Keratinocyte (primary cell): ENCODE data around the gene NODAL. TPM values are rescaled to one million over a fixed set of nuclear protein-coding genes. Genes with fewer than 3 reads are reported as not detected.

Experiments used
- DNase-seq: peaks from one replicate; pipeline ENCODE4 v3.0.0-alpha.2; 2011; ENCODE audit warnings: low read depth, missing footprints, low spot score
- FAIRE-seq: peaks from 2 replicates; lab custom pipeline; 2011; peaks lifted over from hg19 to GRCh38; lab: Jason Lieb, UNC
- H2AFZ ChIP-seq: 2 replicates; pipeline ENCODE4 v1.6.0; 2012; ENCODE audit warnings: low read length, control low read depth, inconsistent platforms; ENCODE audit not compliant: control insufficient read depth
- H3K27ac ChIP-seq: 2 replicates; pipeline ENCODE4 v1.5.1; 2011; ENCODE audit warnings: low read length; ENCODE audit not compliant: control insufficient read depth, insufficient read depth
- H3K27me3 ChIP-seq: 3 replicates; pipeline ENCODE4 v1.6.0; 2011; ENCODE audit warnings: low read length; ENCODE audit not compliant: control insufficient read depth, insufficient read depth; ENCODE audit errors: extremely low read depth
- H3K36me3 ChIP-seq, 2 experiments: 2 replicates in 1 of 2; 3 replicates in 1 of 2; pipeline ENCODE4 v1.5.1; 2011; ENCODE audit warnings: low read length in 2 of 2, mild to moderate bottlenecking in 1 of 2; ENCODE audit not compliant: control insufficient read depth in 2 of 2, insufficient read depth in 2 of 2; ENCODE audit errors: extremely low read depth in 1 of 2
- H3K4me1 ChIP-seq: 3 replicates; pipeline ENCODE4 v1.5.1; 2011; ENCODE audit warnings: low read length; ENCODE audit not compliant: control insufficient read depth, insufficient read depth; ENCODE audit errors: extremely low read depth
- H3K4me2 ChIP-seq: 3 replicates; pipeline ENCODE4 v1.6.0; 2011; ENCODE audit warnings: low read depth, low read length; ENCODE audit not compliant: control insufficient read depth, insufficient read depth; ENCODE audit errors: extremely low read depth
- H3K4me3 ChIP-seq, 3 experiments: fragments of 200-600 bp in 1 of 3; sonication (generic) in 1 of 3; 2 replicates in 2 of 3; 3 replicates in 1 of 3; pipeline ENCODE4 v1.5.1; 2011 to 2016; ENCODE audit warnings: low read length in 3 of 3, mild to moderate bottlenecking in 3 of 3, control low read depth in 2 of 3, inconsistent platforms in 1 of 3, low read depth in 1 of 3, mixed read lengths in 1 of 3, mixed run types in 1 of 3, moderate library complexity in 1 of 3; ENCODE audit not compliant: control insufficient read depth in 2 of 3, insufficient read depth in 2 of 3; ENCODE audit errors: extremely low read depth in 1 of 3
- H3K79me2 ChIP-seq: 2 replicates; pipeline ENCODE4 v1.6.0; 2012; ENCODE audit warnings: low read length; ENCODE audit not compliant: control insufficient read depth, insufficient read depth
- H3K9ac ChIP-seq: 3 replicates; pipeline ENCODE4 v1.6.0; 2011; ENCODE audit warnings: low read length; ENCODE audit not compliant: control insufficient read depth, insufficient read depth; ENCODE audit errors: extremely low read depth
- H3K9me1 ChIP-seq: 3 replicates; pipeline ENCODE4 v1.6.0; 2011; ENCODE audit warnings: low read length; ENCODE audit not compliant: control insufficient read depth, insufficient read depth; ENCODE audit errors: extremely low read depth
- H3K9me3 ChIP-seq: 2 replicates; pipeline ENCODE4 v1.5.1; 2012; ENCODE audit warnings: low read depth, low read length; ENCODE audit not compliant: control insufficient read depth
- H4K20me1 ChIP-seq: 3 replicates; pipeline ENCODE4 v1.6.0; 2011; ENCODE audit warnings: low read length; ENCODE audit not compliant: control insufficient read depth, insufficient read depth; ENCODE audit errors: extremely low read depth
- EZH2 ChIP-seq: IDR thresholded peaks from one replicate; pipeline ENCODE4 v1.6.1; 2012; ENCODE audit warnings: inconsistent platforms, mild to moderate bottlenecking, low read length, moderate library complexity
- dilution Hi-C: fragments of 300-500 bp; cut with MboI; formaldehyde crosslinking; loops from one replicate; pipeline ENCODE4 v1.7.0; 2020; ENCODE audit warnings: low sequenced_read_pairs; ENCODE audit not compliant: extremely low pct_ligation_motif_present
- polyA plus RNA-seq, 5 experiments: library from polyadenylated mRNA; depleted of rRNA in 3 of 5; stranded (reverse) in 3 of 5; stranded (forward) in 1 of 5; unstranded in 1 of 5; fragments of >200 nt; gene quantifications; 1 replicate in 1 of 5; 2 replicates in 3 of 5; 3 replicates in 1 of 5; pipeline versions ENCODE4 v1.2.1 to v1.2.3, GENCODE V29; 2011 to 2012; ENCODE audit warnings: missing spikeins in 2 of 5, low read depth in 1 of 5, low replicate concordance in 1 of 5
- TF ChIP-seq, protein P1 (sequence below), 3 experiments: IDR thresholded peaks in 1 of 3; conservative IDR thresholded peaks in 1 of 3; optimal IDR thresholded peaks in 1 of 3; 2 replicates in 2 of 3; 3 replicates in 1 of 3; pipeline versions ENCODE3 to v1.5.1; 2011; ENCODE audit warnings: low read length in 3 of 3, mild to moderate bottlenecking in 3 of 3, moderate library complexity in 2 of 3, control low read depth in 1 of 3, inconsistent platforms in 1 of 3; ENCODE audit not compliant: insufficient read depth in 2 of 3; ENCODE audit errors: extremely low read depth in 1 of 3

NODAL gene
- polyA plus RNA-seq, 1 donor (not counting 4 experiments of a cell fraction or from before 2014, with no cell fraction given), result 0.46 TPM

DNA sequence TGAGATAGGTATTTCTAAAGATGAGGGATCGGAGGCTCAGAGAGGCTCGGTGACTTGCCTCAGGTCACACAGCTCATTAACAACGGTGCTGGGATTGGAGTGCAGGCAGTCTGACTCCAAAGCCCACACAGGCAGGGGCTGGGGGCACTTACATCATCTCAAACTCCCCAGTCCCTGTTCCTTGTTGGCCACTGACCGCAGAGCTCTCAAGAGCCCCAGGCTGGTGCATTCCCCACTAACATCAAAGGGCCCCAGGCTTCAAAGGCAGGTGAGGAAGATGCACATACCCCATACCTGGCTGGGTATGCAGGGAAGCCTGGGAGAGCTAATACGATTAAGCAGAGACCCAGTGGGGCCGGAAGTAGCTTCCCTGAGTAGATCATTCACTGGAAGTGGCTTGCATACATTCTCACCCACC lies 13.7 kb upstream of the NODAL start:
- FAIRE-seq, result no peak
- dilution Hi-C loops, result no loop called here
- H3K27me3 ChIP-seq, result peaks cover 37% of the 10 kb centered on the region

DNA sequence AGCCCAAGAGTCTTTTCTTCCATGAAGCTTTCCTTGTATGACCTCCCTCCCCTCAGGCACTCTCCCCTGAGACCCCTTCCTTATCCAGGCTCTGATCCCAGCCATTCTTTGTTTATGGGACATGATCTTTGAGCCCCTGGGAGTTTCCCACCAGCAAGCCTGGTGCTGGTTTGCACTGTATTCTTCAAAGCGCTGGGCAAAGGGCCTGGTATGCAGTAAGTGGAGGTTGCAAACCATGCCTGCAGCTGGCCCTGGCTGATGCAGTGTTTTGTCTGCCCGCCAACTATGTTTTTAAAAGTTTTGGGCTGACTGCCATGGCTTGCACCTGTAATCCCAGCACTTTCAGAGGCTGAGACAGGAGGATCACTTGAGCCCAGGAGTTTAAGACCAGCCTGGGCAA lies 6.8 kb upstream of the NODAL start:
- Histone ChIP-seq H3K27ac (no peak overlapping the region), H3K27me3 (no peaks in the 10 kb centered on the region), H3K9ac (no peak overlapping the region), H4K20me1 (no peaks in the 10 kb centered on the region), H3K36me3 (no peaks in the 10 kb centered on the region), H3K9me3 (no peaks in the 10 kb centered on the region), H3K4me3 (no peak overlapping the region), H3K79me2 (no peaks in the 10 kb centered on the region), H3K4me2 (no peak overlapping the region), H3K4me1 (no peaks in the 10 kb centered on the region), H3K9me1 (no peaks in the 10 kb centered on the region), H2AFZ (no peak overlapping the region)
- FAIRE-seq (no peak), DNase-seq (no peak)
- dilution Hi-C loops, result no loop called here
- TF ChIP-seq, protein P1, sequence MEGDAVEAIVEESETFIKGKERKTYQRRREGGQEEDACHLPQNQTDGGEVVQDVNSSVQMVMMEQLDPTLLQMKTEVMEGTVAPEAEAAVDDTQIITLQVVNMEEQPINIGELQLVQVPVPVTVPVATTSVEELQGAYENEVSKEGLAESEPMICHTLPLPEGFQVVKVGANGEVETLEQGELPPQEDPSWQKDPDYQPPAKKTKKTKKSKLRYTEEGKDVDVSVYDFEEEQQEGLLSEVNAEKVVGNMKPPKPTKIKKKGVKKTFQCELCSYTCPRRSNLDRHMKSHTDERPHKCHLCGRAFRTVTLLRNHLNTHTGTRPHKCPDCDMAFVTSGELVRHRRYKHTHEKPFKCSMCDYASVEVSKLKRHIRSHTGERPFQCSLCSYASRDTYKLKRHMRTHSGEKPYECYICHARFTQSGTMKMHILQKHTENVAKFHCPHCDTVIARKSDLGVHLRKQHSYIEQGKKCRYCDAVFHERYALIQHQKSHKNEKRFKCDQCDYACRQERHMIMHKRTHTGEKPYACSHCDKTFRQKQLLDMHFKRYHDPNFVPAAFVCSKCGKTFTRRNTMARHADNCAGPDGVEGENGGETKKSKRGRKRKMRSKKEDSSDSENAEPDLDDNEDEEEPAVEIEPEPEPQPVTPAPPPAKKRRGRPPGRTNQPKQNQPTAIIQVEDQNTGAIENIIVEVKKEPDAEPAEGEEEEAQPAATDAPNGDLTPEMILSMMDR (optimal IDR thresholded peaks at IDR 0.05 in 1 of 3, IDR thresholded peaks at IDR 0.05 in 1 of 3, conservative IDR thresholded peaks at IDR 0.05 in 1 of 3; ENCODE audit: extremely low read depth in 1 of 3, insufficient read depth in 2 of 3, low read length in 3 of 3), result no peak
- TF ChIP-seq EZH2, result no peak

More for the DNA sequence above, 13.7 kb upstream of the NODAL start:
- Histone ChIP-seq H3K4me2 (no peak overlapping the region), H3K9me3 (no peaks in the 10 kb centered on the region), H3K4me3 (no peak overlapping the region), H3K4me1 (no peaks in the 10 kb centered on the region), H2AFZ (no peak overlapping the region), H3K9ac (no peak overlapping the region), H4K20me1 (no peaks in the 10 kb centered on the region), H3K9me1 (no peaks in the 10 kb centered on the region), H3K79me2 (no peaks in the 10 kb centered on the region), H3K36me3 (no peaks in the 10 kb centered on the region), H3K27ac (no peak overlapping the region)
- no peak for DNase-seq
- TF ChIP-seq EZH2, result no peak
- TF ChIP-seq, protein P1 (optimal IDR thresholded peaks at IDR 0.05 in 1 of 3, IDR thresholded peaks at IDR 0.05 in 1 of 3, conservative IDR thresholded peaks at IDR 0.05 in 1 of 3; ENCODE audit: extremely low read depth in 1 of 3, insufficient read depth in 2 of 3, low read length in 3 of 3), result no peak
